Aorta (tissue), 5 donors: ENCODE data around the gene FRYL. TPM values are rescaled to one million over a fixed set of nuclear protein-coding genes. Genes with fewer than 3 reads are reported as not detected.

Source experiments
- ATAC-seq: fragments of 200-7000 bp; cut with Tn5 transposase; one replicate; pipeline ENCODE4 v1.9.1; 2022; ENCODE audit warnings: moderate library complexity; ENCODE audit not compliant: low FRiP score
- DNase-seq, 2 donors: peaks; one replicate each; pipeline ENCODE4 v3.0.0-alpha.2; 2020
- H3K27ac ChIP-seq, 2 donors: one replicate each; pipeline ENCODE4 v1.5.1; 2013; ENCODE audit warnings: low read length in 2 of 2, mild to moderate bottlenecking in 2 of 2, moderate library complexity in 2 of 2, control low read depth in 1 of 2, inconsistent platforms in 1 of 2, low read depth in 1 of 2
- H3K27me3 ChIP-seq, 2 donors: one replicate each; pipeline ENCODE4 v1.6.1; 2013; ENCODE audit warnings: control low read depth in 1 of 2, low read length in 1 of 2, mild to moderate bottlenecking in 1 of 2, moderate library complexity in 1 of 2; ENCODE audit not compliant: insufficient read depth in 2 of 2, control insufficient read depth in 1 of 2
- H3K36me3 ChIP-seq, 2 donors: one replicate each; pipeline ENCODE4 v1.6.1; 2013; ENCODE audit warnings: control low read depth in 1 of 2, low read length in 1 of 2, mild to moderate bottlenecking in 1 of 2; ENCODE audit not compliant: insufficient read depth in 2 of 2, control insufficient read depth in 1 of 2
- H3K4me1 ChIP-seq, 2 donors: one replicate each; pipeline ENCODE4 v1.6.1; 2013; ENCODE audit warnings: low read length in 2 of 2, control low read depth in 1 of 2, mild to moderate bottlenecking in 1 of 2, moderate library complexity in 1 of 2; ENCODE audit not compliant: insufficient read depth in 2 of 2, control insufficient read depth in 1 of 2
- H3K4me3 ChIP-seq, 2 donors: one replicate each; pipeline ENCODE4 v1.5.1; 2013; ENCODE audit warnings: low read length in 2 of 2, control low read depth in 1 of 2, mild to moderate bottlenecking in 1 of 2
- H3K9me3 ChIP-seq: one replicate; pipeline ENCODE4 v1.6.1; 2013; ENCODE audit warnings: mild to moderate bottlenecking, low read length; ENCODE audit not compliant: control insufficient read depth
- WGBS, 2 donors: extraction: QIAGEN DNeasy Blood & Tissue Kit; methylation state at CpG; one replicate each; pipeline ENCODE4 v1.1.7; 2013; 5-methylcytosine and 5-hydroxymethylcytosine counted together
- intact Hi-C, 2 donors: fragments of 100-400 bp; cut with DNase I; formaldehyde crosslinking; loops; one replicate each; pipeline versions ENCODE4 v1.14.2 to v1.15.0; 2022
- polyA plus RNA-seq, 2 donors: library from polyadenylated mRNA; stranded (reverse); fragments of 200-250 nt; gene quantifications; one replicate each; pipeline ENCODE4 v1.2.3, GENCODE V29; 2013
- total RNA-seq, 2 donors: library from RNA; stranded (reverse); fragmentation: NEBNext Ultra II Directional; extraction: Animal tissue kit (Norgen Biotek cat#: 25700); gene quantifications; one replicate each; pipeline ENCODE4 v1.2.1, GENCODE V29; 2021
- donor health status: healthy with polysubstance abuse.
- donor health status: Bipolar disorder and iron deficiency.
- donor health status: DM: no; HTN: no; CAD: no.
- donor health status: DM: no; HTN: no; CAD: no.
- donor health status: DM: yes; HTN: yes; CAD: no.

FRYL gene
- total and polyA plus RNA-seq, 4 donors = 12.8 to 141 (median 85.7) TPM

DNA sequence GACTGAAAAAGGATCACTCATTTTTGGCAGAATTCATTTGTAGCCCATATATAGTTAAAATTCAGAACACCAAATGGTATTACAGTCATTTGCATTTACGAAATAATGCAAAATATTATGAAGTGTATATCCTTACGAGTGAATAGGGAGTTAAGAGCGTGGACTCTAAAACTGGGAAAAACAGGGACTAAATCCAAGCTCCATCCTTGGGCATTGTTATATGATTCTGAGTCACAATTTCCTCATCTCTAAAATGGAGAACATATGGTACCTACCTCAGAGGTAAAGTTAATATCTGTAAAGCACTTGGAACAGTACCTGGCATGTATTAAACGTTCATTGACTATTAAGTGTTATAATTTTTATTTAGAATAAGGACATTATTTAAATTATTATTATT, 183.7 kb downstream of the FRYL start:
- no peaks in the 10 kb centered on the region for H3K27me3 ChIP-seq
- H3K36me3 ChIP-seq = peaks cover 1 to 3% of the 10 kb centered on the region in 2 donors
- DNase-seq = no peak
- intact Hi-C loops = no loop called here
- H3K9me3 ChIP-seq = no peaks in the 10 kb centered on the region
- no peak overlapping the region for H3K27ac ChIP-seq
- ATAC-seq = no peak
- H3K4me3 ChIP-seq = no peak overlapping the region
- no peaks in the 10 kb centered on the region for H3K4me1 ChIP-seq
- 92 to 96% methylated on average over 4 of the region's 4 CpGs for WGBS, 2 donors

GRCh38 chr4:48594180-48594579, 185.9 kb downstream of the FRYL start:
- H3K27me3 ChIP-seq = no peaks in the 10 kb centered on the region
- DNase-seq = no peak
- WGBS, 2 donors = 33 to 35% methylated on average over 1 of the region's 1 CpG
- H3K4me1 ChIP-seq = no peaks in the 10 kb centered on the region
- no peaks in the 10 kb centered on the region for H3K9me3 ChIP-seq
- intact Hi-C loops = no loop called here
- no peak for ATAC-seq
- no peak overlapping the region for H3K27ac ChIP-seq
- H3K4me3 ChIP-seq = no peak overlapping the region
- peaks cover 5 to 6% of the 10 kb centered on the region in 2 donors for H3K36me3 ChIP-seq

GRCh38 chr4:48591372-48591771, 188.7 kb downstream of the FRYL start:
- ATAC-seq (no peak), DNase-seq (no peak)
- H3K9me3 ChIP-seq = no peaks in the 10 kb centered on the region
- H3K27me3 ChIP-seq = no peaks in the 10 kb centered on the region
- 89 to 94% methylated on average over 1 of the region's 1 CpG for WGBS, 2 donors
- intact Hi-C loops = no loop called here
- H3K4me3 ChIP-seq = no peak overlapping the region
- H3K36me3 ChIP-seq = peaks cover 6% of the 10 kb centered on the region in 2 donors
- H3K4me1 ChIP-seq = no peaks in the 10 kb centered on the region
- no peak overlapping the region for H3K27ac ChIP-seq

- H3K4me1 ChIP-seq = no peaks in the 10 kb centered on the region
- H3K36me3 ChIP-seq = peaks cover 6% of the 10 kb centered on the region in 2 donors
- no peak for DNase-seq
- intact Hi-C loops = no loop called here
- no peaks in the 10 kb centered on the region for H3K9me3 ChIP-seq
- ATAC-seq = no peak
- H3K27me3 ChIP-seq = no peaks in the 10 kb centered on the region
- 83 to 91% methylated on average over 2 of the region's 2 CpGs for WGBS, 2 donors
- no peak overlapping the region for H3K4me3 ChIP-seq
- H3K27ac ChIP-seq = no peak overlapping the region
Measured at GRCh38 chr4:48590884-48591283, 189.2 kb downstream of the FRYL start.

DNA sequence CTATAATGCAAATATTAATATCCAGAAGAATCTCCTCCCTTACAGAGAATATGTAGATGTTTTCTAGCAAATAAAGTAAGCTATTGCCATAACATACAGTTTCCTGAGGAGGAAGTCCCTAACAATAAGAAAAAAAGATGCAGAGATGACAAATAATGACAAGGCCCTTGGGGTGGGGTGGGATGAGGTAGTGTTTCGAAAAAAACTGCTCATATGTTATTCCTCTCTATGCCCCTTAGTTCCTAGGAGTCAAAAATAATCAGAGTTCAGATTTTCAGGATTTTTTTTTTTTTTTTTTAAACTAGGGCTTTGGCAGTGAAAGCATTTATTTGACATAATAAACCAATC, 191.0 kb downstream of the FRYL start:
- ATAC-seq (no peak), DNase-seq (no peak)
- Histone ChIP-seq H3K27ac (no peak overlapping the region), H3K27me3 (no peaks in the 10 kb centered on the region), H3K9me3 (no peaks in the 10 kb centered on the region), H3K4me3 (no peak overlapping the region), H3K36me3 (peaks cover 8% of the 10 kb centered on the region in 2 donors), H3K4me1 (no peaks in the 10 kb centered on the region)
- 91 to 94% methylated on average over 1 of the region's 1 CpG for WGBS, 2 donors
- intact Hi-C loops = loop anchor here in 1 of 2 donors (10.0 kb wide), 1 partner anchor 246 kb away; the partner anchor contains the start of gene OCIAD1

GRCh38 chr4:48588230-48589097, 191.6 kb downstream of the FRYL start:
- Histone ChIP-seq H3K27me3 (no peaks in the 10 kb centered on the region), H3K9me3 (no peaks in the 10 kb centered on the region), H3K4me3 (no peak overlapping the region), H3K36me3 (peaks cover 8% of the 10 kb centered on the region in 2 donors), H3K27ac (no peak overlapping the region), H3K4me1 (no peaks in the 10 kb centered on the region)
- intact Hi-C loops = loop anchor here in 1 of 2 donors (10.0 kb wide), 1 partner anchor 246 kb away; the partner anchor contains the start of gene OCIAD1
- no peak for DNase-seq
- 71 to 74% methylated on average over 3 of the region's 3 CpGs for WGBS, 2 donors
- no peak for ATAC-seq

- no peaks in the 10 kb centered on the region for H3K27me3 ChIP-seq
- no peaks in the 10 kb centered on the region for H3K4me1 ChIP-seq
- H3K36me3 ChIP-seq = peaks cover 7 to 8% of the 10 kb centered on the region in 2 donors
- WGBS, 2 donors = 98 to 99% methylated on average over 2 of the region's 2 CpGs
- ATAC-seq = no peak
- intact Hi-C loops = loop anchor here in 1 of 2 donors (10.0 kb wide), 1 partner anchor 249 kb away; the partner anchor contains the start of gene OCIAD1
- no peak for DNase-seq
- no peak overlapping the region for H3K27ac ChIP-seq
- no peaks in the 10 kb centered on the region for H3K9me3 ChIP-seq
- no peak overlapping the region for H3K4me3 ChIP-seq
Measured at GRCh38 chr4:48585401-48585800, 194.7 kb downstream of the FRYL start.

- no peaks in the 10 kb centered on the region for H3K9me3 ChIP-seq
- DNase-seq = no peak
- peaks cover 4 to 7% of the 10 kb centered on the region in 2 donors for H3K36me3 ChIP-seq
- WGBS, 2 donors = 2 to 3% methylated on average over 3 of the region's 3 CpGs
- H3K4me1 ChIP-seq = no peaks in the 10 kb centered on the region
- H3K27me3 ChIP-seq = no peaks in the 10 kb centered on the region
- intact Hi-C loops = loop anchor here (2.0 to 10.0 kb wide), 2 partner anchors 106 to 384 kb away; no protein-coding TSS in a partner anchor
- ATAC-seq = peak; percentile 92
- no peak overlapping the region for H3K4me3 ChIP-seq
- H3K27ac ChIP-seq = no peak overlapping the region
Measured at GRCh38 chr4:48578132-48578968, 201.7 kb downstream of the FRYL start.
